ENCODE measurements around the gene ERGIC1.

ERGIC1 gene

GRCh38 chr5:172898843-172899369 is 64.9 kb downstream of the ERGIC1 start:
- no peak for TF ChIP-seq CTCF (IDR thresholded peaks at IDR 0.05; ENCODE audit: low read depth, low read length, poor library complexity, severe bottlenecking)
- no peak for TF ChIP-seq EZH2phosphoT487 (IDR thresholded peaks at IDR 0.05; ENCODE audit: borderline replicate concordance, low read length)
- no peaks in the 10 kb centered on the region for H4K20me1 ChIP-seq (ENCODE audit: control insufficient read depth, insufficient read depth, low read depth, low read length)
- no peaks in the 10 kb centered on the region for H3K4me1 ChIP-seq (ENCODE audit: control insufficient read depth, low read length)
- no peak overlapping the region for H3K27ac ChIP-seq (ENCODE audit: low read depth, low read length)
- H3K79me2 ChIP-seq (ENCODE audit: control insufficient read depth, low read length) = no peaks in the 10 kb centered on the region
- no peaks in the 10 kb centered on the region for H3K9me2 ChIP-seq (replicated peaks; ENCODE audit: control insufficient read depth, low read length)
- no peaks in the 10 kb centered on the region for H3F3A ChIP-seq (ENCODE audit: control insufficient read depth, insufficient read depth)
- H3K9me3 ChIP-seq (ENCODE audit: control insufficient read depth, insufficient read depth, low read length) = no peaks in the 10 kb centered on the region
- H3K4me3 ChIP-seq (ENCODE audit: low read length) = no peak overlapping the region
- H3K27me3 ChIP-seq (ENCODE audit: control insufficient read depth, low read length) = no peaks in the 10 kb centered on the region
- no peaks in the 10 kb centered on the region; the same call in 1 of the 2 replicates for H3K36me3 ChIP-seq (ENCODE audit: control insufficient read depth, low read length)
- no peak overlapping the region for H3K4me2 ChIP-seq (ENCODE audit: low read length)

DNA sequence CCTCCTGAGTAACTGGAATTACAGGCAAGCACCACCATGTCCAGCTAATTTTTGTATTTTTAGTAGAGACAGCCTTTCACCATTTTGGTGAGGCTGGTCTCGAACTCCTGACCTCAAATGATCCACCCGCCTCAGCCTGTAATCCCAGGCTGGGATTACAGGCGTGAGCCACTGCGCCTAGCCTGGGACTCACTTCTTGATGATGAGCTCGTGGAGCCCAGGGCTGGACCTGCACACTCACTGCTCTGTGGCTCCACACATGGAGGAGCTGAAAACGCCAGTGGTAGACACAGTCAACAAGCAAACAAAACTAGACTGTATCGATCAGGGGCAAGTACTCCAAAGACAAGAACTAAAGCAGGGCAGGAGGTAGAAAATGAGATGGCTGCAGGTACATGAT is 65.4 kb downstream of the ERGIC1 start:
- H3K36me3 ChIP-seq (ENCODE audit: control insufficient read depth, low read length) = no peaks in the 10 kb centered on the region; the same call in 1 of the 2 replicates
- no peaks in the 10 kb centered on the region for H3K9me2 ChIP-seq (replicated peaks; ENCODE audit: control insufficient read depth, low read length)
- H3K4me1 ChIP-seq (ENCODE audit: control insufficient read depth, low read length) = no peaks in the 10 kb centered on the region
- no peak overlapping the region for H3K4me2 ChIP-seq (ENCODE audit: low read length)
- no peaks in the 10 kb centered on the region for H3F3A ChIP-seq (ENCODE audit: control insufficient read depth, insufficient read depth)
- no peak overlapping the region for H3K27ac ChIP-seq (ENCODE audit: low read depth, low read length)
- H3K79me2 ChIP-seq (ENCODE audit: control insufficient read depth, low read length) = no peaks in the 10 kb centered on the region
- H3K9me3 ChIP-seq (ENCODE audit: control insufficient read depth, insufficient read depth, low read length) = no peaks in the 10 kb centered on the region
- no peak overlapping the region for H3K4me3 ChIP-seq (ENCODE audit: low read length)
- TF ChIP-seq EZH2phosphoT487 (IDR thresholded peaks at IDR 0.05; ENCODE audit: borderline replicate concordance, low read length) (no peak), CTCF (IDR thresholded peaks at IDR 0.05; ENCODE audit: low read depth, low read length, poor library complexity, severe bottlenecking) (no peak)
- no peaks in the 10 kb centered on the region for H4K20me1 ChIP-seq (ENCODE audit: control insufficient read depth, insufficient read depth, low read depth, low read length)
- H3K27me3 ChIP-seq (ENCODE audit: control insufficient read depth, low read length) = no peaks in the 10 kb centered on the region

DNA sequence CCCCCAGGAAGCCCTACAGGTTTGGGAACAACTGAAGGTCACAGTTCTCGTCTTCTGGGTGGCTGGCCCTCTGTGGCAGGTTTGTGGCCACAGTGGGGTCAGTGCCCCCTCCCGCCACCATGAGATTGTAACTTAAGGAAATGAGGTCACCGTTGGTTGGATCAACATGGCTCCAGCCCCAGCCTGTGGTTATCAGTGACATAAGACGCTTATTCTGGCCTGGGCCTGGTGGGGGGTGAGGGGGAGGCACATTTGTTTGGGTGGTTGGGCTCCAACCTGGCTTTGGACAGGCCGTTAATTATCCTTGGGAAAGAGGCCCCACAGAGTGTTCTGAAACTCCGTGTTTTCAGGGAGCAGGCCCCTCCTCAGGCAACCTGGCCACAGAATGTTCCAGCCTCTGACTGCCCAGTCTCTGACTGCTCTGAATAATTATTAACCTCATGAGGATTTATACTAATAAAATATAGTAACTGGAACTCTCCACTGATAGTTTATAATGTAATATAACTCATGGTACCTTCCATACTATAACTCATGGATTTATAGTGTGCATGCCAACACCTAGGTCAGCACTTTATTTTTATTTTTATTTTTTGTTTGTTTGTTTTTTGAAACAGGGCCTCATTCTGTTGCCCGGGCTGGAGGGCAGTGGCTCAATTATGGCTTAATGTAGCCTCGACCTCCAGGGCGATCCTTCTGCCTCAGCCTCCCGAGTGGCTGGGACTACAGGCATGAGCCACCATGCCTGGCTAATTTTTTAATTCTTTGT is 67.1 kb downstream of the ERGIC1 start:
- Histone ChIP-seq H3K36me3 (ENCODE audit: control insufficient read depth, low read length) (no peaks in the 10 kb centered on the region; the same call in 1 of the 2 replicates), H3K4me1 (ENCODE audit: control insufficient read depth, low read length) (no peaks in the 10 kb centered on the region), H3K4me2 (ENCODE audit: low read length) (no peak overlapping the region), H3K4me3 (ENCODE audit: low read length) (no peak overlapping the region), H4K20me1 (ENCODE audit: control insufficient read depth, insufficient read depth, low read depth, low read length) (no peaks in the 10 kb centered on the region), H3K27me3 (ENCODE audit: control insufficient read depth, low read length) (no peaks in the 10 kb centered on the region), H3K27ac (ENCODE audit: low read depth, low read length) (no peak overlapping the region), H3F3A (ENCODE audit: control insufficient read depth, insufficient read depth) (no peaks in the 10 kb centered on the region), H3K9me3 (ENCODE audit: control insufficient read depth, insufficient read depth, low read length) (no peaks in the 10 kb centered on the region), H3K79me2 (ENCODE audit: control insufficient read depth, low read length) (no peaks in the 10 kb centered on the region), H3K9me2 (replicated peaks; ENCODE audit: control insufficient read depth, low read length) (no peaks in the 10 kb centered on the region)
- TF ChIP-seq EZH2phosphoT487 (IDR thresholded peaks at IDR 0.05; ENCODE audit: borderline replicate concordance, low read length) (no peak), CTCF (IDR thresholded peaks at IDR 0.05; ENCODE audit: low read depth, low read length, poor library complexity, severe bottlenecking) (no peak)
